HEK293T (cell line): ENCODE results near the gene LXN.

ENCODE experiments used
- ARNT ChIP-seq: fragments of 450-650 bp; IDR thresholded peaks from 2 replicates; pipeline ENCODE4 v1.6.1; 2017; ENCODE audit warnings: mild to moderate bottlenecking
- ELF4 ChIP-seq: fragments of 450-650 bp; IDR thresholded peaks from 2 replicates; pipeline ENCODE4 v1.6.1; 2017; ENCODE audit warnings: antibody characterized with exemption
- FOXA1 ChIP-seq: fragments of 450-650 bp; IDR thresholded peaks from 2 replicates; pipeline ENCODE4 v1.6.1; 2016; ENCODE audit warnings: mild to moderate bottlenecking
- FOXK2 ChIP-seq: fragments of 450-650 bp; IDR thresholded peaks from 2 replicates; pipeline ENCODE4 v1.6.1; 2016; ENCODE audit warnings: mild to moderate bottlenecking
- FOXM1 ChIP-seq: fragments of 450-650 bp; IDR thresholded peaks from 2 replicates; pipeline ENCODE4 v1.6.1; 2017; ENCODE audit warnings: mild to moderate bottlenecking, borderline replicate concordance
- L3MBTL2 ChIP-seq: fragments of 450-650 bp; conservative IDR thresholded peaks from 2 replicates; pipeline ENCODE4 v1.6.1; 2016; ENCODE audit warnings: mild to moderate bottlenecking
- NFRKB ChIP-seq: fragments of 450-650 bp; IDR thresholded peaks from 2 replicates; pipeline ENCODE4 v1.6.1; 2016; ENCODE audit warnings: mild to moderate bottlenecking, moderate library complexity
- TARDBP ChIP-seq: fragments of 450-650 bp; IDR thresholded peaks from 2 replicates; pipeline ENCODE4 v1.6.1; 2016
- ZNF384 ChIP-seq: fragments of 450-650 bp; IDR thresholded peaks from 2 replicates; pipeline ENCODE4 v1.6.1; 2016

DNA sequence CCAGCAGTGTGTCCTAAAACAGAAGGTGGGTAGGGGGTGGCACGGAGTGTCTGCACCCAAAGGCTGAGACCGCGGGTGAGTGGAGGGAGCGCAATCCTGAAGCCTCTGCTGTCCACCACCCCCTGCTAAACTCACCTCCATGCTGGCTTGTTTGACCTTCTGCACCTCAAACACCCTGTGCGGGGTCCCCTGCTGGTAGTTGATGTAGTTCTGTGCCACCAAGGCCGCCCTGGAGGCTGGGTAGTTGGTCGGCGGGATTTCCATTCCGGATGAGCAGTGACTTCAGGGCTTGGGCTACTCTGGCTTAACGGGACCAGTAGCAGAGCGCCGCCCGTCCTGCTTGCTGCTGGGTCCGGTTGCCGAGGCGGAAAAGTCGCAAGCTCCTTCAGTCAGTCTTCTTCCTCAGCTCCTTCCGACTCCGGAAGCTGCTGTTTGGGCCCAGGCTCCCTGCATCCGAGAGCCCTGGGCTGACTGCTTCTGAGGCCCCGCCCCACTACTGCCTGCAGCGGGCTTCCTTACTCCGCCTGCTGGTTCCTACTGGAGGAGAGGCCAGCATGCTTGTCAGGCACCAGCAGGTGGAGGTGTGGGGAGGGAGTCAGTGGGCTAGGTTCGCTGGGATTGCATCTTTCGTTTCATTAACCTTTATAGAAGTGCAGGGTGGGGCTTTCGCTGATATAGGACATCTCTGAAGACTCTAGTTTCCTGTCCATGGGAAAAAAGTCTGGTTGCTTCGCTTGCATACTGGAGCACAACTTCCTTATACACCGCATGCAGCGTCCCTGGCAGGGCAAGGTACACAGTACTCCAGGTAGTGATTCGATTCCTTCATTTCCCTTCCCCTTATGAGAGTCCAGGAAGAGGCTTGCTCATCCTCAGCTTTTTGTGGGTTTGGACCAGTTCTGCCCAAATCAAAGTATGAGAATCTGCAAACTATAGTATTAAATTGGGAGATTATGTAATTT, at the start of gene LXN:
- TF ChIP-seq FOXA1: no peak
- no peak for TF ChIP-seq ELF4
- no peak for TF ChIP-seq FOXK2
- no peak for TF ChIP-seq ARNT
- no peak for TF ChIP-seq TARDBP
- TF ChIP-seq L3MBTL2: no peak
- no peak for TF ChIP-seq FOXM1
- no peak for TF ChIP-seq NFRKB
- no peak for TF ChIP-seq ZNF384
